Central memory CD8-positive, alpha-beta T cell (primary cell): ENCODE measurements around the gene NUDT4.
"Not testable (repeated sequence)": the region's sequence is repeated elsewhere in the genome, so short reads cannot be mapped to it uniquely, and the experiment has no call there.

Source experiments
- ATAC-seq: fragments of 150-1000 bp; cut with Tn5 transposase; replicated peaks from 2 replicates; pipeline ENCODE4 v1.10.0; 2022; ENCODE audit warnings: mild to moderate bottlenecking, moderate FRiP score, moderate number of reproducible peaks; ENCODE audit not compliant: poor library complexity, severe bottlenecking; ENCODE audit errors: extremely low read depth
- DNase-seq, 2 donors: peaks; one replicate each; pipeline ENCODE4 v3.0.0; 2021; ENCODE audit warnings: low spot score in 2 of 2
- H3K27ac Mint-ChIP-seq: one replicate; pipeline ENCODE4 v1.8.0; 2022; ENCODE audit warnings: low read depth, mild to moderate bottlenecking, moderate library complexity, mixed read lengths
- H3K27me3 Mint-ChIP-seq: one replicate; pipeline ENCODE4 v1.8.0; 2022; ENCODE audit warnings: mixed read lengths
- H3K36me3 Mint-ChIP-seq: one replicate; pipeline ENCODE4 v1.8.0; 2022; ENCODE audit warnings: mild to moderate bottlenecking, moderate library complexity, mixed read lengths; ENCODE audit not compliant: insufficient read depth
- H3K4me1 Mint-ChIP-seq: one replicate; pipeline ENCODE4 v1.8.0; 2022; ENCODE audit warnings: mixed read lengths
- H3K4me3 Mint-ChIP-seq: one replicate; pipeline ENCODE4 v1.8.0; 2022; ENCODE audit warnings: mild to moderate bottlenecking, moderate library complexity, mixed read lengths
- H3K9me3 Mint-ChIP-seq: one replicate; pipeline ENCODE4 v1.8.0; 2022; ENCODE audit warnings: mixed read lengths

NUDT4 gene

DNA sequence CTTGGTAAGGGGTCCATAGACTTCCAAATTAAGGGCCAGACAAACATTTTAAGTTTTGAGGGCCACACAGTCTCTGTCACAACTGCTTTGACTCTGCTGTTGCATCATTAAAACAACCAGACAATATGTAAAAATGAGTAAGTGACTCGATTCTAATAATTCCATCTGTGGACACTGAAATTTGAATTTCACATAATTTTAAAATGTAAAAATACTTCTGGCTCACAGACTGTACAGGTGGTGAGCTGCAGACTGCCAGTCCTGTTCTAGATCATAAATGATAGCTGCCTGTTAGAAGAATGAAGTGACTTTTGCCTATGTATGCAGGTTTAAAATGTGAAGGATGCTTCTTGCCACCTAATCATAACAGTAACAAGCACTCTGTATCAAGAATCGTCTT, 15.7 kb downstream of the NUDT4 start:
- peaks cover 20% of the 10 kb centered on the region for H3K36me3 Mint-ChIP-seq
- no peak for DNase-seq
- no peaks in the 10 kb centered on the region for H3K27me3 Mint-ChIP-seq
- no peak overlapping the region for H3K4me3 Mint-ChIP-seq
- no peak overlapping the region for H3K27ac Mint-ChIP-seq
- H3K9me3 Mint-ChIP-seq: no peaks in the 10 kb centered on the region
- ATAC-seq: no peak
- H3K4me1 Mint-ChIP-seq: peaks cover 13% of the 10 kb centered on the region

DNA sequence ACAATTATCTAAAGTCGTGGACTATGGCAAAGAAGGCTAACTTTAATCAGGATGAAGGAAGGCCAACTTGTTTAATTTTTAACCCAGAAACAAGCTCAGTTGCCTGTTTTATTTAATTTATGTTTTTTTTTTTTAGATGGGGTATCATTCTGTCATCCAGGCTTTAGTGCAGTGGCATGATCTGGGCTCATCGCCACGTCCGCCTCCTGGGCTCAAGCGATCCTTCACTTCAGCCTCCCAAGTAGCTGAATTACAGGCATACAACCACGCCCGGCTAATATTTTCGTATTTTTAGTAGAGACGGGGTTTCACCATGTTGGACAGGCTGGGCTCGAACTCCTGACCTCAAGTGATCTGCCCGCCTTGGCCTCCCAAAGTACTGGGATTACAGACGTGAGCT, 19.7 kb downstream of the NUDT4 start:
- no peak overlapping the region for H3K4me3 Mint-ChIP-seq
- no peaks in the 10 kb centered on the region for H3K4me1 Mint-ChIP-seq
- no peaks in the 10 kb centered on the region for H3K9me3 Mint-ChIP-seq
- ATAC-seq: no peak
- no peak overlapping the region for H3K27ac Mint-ChIP-seq
- DNase-seq: no peak
- peaks cover 24% of the 10 kb centered on the region for H3K36me3 Mint-ChIP-seq
- no peaks in the 10 kb centered on the region for H3K27me3 Mint-ChIP-seq

DNA sequence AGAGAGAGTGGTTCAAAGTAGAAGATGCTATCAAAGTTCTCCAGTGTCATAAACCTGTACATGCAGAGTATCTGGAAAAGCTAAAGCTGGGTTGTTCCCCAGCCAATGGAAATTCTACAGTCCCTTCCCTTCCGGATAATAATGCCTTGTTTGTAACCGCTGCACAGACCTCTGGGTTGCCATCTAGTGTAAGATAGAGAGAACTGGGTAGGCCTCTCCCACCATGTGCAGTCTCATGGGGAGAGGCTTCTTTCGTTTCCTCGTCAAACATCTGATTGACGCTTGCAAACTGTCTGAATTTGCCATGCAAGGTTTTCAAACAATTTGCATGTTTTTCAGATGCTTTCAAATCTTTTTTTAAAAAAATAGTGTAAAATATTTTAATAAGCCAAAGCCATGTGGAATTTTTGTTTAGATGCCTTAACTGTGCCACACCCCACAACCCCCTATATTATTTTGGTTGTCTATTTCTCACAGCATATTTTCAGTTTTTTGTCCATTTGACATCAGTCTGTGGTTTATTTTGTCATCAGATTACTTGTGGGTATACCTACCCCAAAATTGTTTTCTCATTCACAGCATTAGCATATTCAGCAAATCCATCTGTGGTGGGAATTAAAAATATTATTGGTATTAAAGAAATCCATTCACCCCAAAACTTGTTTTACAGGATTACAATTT, 21.6 kb downstream of the NUDT4 start:
- Mint-ChIP-seq H3K36me3 (peaks cover 31% of the 10 kb centered on the region), H3K27ac (peak overlapping the region; percentile 8)
- not testable (repeated sequence) for H3K4me1 Mint-ChIP-seq, H3K9me3 Mint-ChIP-seq, H3K4me3 Mint-ChIP-seq, H3K27me3 Mint-ChIP-seq, DNase-seq
- ATAC-seq: peak; percentile 100

DNA sequence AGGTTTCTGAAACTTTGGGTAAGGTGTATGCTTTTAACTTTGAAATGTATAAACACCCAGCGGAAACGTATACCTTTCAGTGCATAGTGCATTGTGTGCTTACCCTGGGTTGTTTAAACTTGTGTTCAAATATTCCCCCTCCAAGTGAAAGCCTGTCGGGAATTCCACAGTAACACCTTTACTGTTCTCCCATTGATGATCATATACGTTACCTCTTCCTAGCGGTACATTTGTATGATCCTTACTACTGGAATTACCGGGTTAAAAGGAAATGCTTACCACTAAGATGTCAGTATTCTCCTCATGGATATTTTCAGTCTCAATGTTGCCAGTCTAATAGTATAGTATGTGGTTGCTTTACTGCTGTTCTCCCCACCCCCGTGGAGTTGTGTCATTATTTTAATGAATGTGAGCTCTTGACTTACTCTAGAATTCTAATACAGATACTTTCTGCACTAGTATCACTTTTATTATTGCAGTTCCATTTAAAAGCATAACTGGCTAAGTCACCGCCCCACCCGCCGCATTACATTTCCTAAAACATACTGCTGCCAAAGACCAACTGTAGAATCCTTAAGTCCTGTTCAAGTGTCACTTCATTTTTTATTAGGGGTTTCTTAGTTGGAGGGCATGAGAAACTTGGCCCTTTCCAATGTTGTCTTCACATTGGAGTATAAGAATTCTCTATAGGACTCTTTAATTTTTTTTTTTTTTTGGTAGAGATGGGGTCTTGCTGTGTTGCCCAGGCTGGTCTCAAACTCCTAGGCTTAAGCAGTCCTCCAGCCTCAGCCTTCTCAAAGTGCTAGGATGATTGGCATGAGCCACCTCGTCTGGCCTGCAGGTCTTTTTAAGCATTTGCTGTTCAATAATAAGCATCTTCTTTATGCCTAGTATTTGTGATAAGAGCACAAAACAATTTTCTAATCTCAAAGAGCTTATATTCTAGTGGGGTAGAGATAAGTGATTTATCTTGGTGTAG, 24.9 kb downstream of the NUDT4 start:
- Mint-ChIP-seq H3K36me3 (peaks cover 38% of the 10 kb centered on the region), H3K27me3 (no peaks in the 10 kb centered on the region)
- no peak for DNase-seq

DNA sequence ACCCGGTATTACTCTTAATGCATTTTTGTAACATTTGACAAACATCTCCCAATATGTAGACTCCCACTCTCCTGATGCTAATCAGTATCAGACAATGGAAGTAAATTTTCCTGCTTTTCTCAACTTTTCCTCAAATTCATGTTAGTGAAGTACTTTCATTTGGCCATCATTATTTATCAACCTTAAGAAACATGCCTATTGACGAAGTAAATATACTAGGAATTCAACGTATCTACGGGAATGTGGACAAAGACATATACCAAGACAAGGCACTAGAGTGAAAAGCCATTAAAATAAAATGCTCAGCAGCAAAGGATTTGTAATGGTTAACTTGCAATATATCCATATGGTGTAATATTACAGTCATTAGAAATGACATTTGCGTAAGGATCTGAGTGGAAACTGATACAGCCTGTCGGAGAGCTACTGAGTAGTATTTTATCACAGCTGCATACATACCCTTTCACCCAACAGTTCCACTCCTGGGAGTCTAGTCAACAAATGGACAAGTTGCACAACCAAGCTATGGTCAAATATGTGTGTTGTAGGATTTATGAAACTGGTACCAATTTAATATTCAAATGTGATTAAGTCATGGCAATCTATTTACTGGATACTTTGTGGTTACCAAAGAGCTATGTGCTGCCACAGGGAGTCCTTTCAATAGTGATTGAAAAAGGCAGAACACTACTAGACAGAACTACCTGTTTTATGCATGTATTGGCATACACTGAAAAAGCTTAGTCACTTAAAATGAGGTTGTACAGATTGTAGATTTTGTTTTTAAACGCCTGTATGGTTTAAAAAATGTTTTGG, 26.5 kb downstream of the NUDT4 start:
- Mint-ChIP-seq H3K27me3 (no peaks in the 10 kb centered on the region), H3K4me3 (no peak overlapping the region), H3K27ac (no peak overlapping the region), H3K9me3 (no peaks in the 10 kb centered on the region), H3K4me1 (peaks cover 6% of the 10 kb centered on the region), H3K36me3 (peaks cover 40% of the 10 kb centered on the region)
- ATAC-seq (no peak), DNase-seq (no peak)

More for the DNA sequence above, 24.9 kb downstream of the NUDT4 start:
- Mint-ChIP-seq H3K9me3 (no peaks in the 10 kb centered on the region), H3K27ac (peak overlapping the region; percentile 22), H3K4me3 (no peak overlapping the region), H3K4me1 (no peaks in the 10 kb centered on the region)
- no peak for ATAC-seq

GRCh38 chr12:93404961-93405849, 27.5 kb downstream of the NUDT4 start:
- no peaks in the 10 kb centered on the region for H3K27me3 Mint-ChIP-seq
- no peaks in the 10 kb centered on the region for H3K9me3 Mint-ChIP-seq
- H3K4me1 Mint-ChIP-seq: peaks cover 6% of the 10 kb centered on the region
- H3K4me3 Mint-ChIP-seq: no peak overlapping the region
- ATAC-seq (no peak), DNase-seq (no peak)
- H3K36me3 Mint-ChIP-seq: peaks cover 47% of the 10 kb centered on the region
- H3K27ac Mint-ChIP-seq: no peak overlapping the region

- Mint-ChIP-seq H3K27ac (peak overlapping the region; percentile 64), H3K4me3 (no peak overlapping the region), H3K4me1 (peaks cover 13% of the 10 kb centered on the region), H3K36me3 (peaks cover 53% of the 10 kb centered on the region), H3K9me3 (no peaks in the 10 kb centered on the region), H3K27me3 (no peaks in the 10 kb centered on the region)
- DNase-seq: no peak
- ATAC-seq: no peak
These were observed 29.6 kb downstream of the NUDT4 start for GRCh38 chr12:93407054-93407962.

DNA sequence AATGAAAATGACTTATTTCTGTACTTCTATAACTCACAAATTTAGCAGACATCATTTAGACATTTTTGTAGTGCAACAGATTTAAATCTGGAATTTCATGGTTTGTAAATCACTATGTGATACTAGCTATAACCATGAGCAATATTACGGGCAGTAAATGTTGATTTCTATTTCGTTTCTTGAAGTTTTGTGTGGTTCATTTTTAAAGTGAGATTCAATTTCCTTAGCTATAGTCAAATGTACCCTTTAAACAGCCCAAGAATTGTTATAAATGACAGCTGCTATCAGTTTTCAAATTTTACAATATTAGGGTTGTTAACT, 30.2 kb downstream of the NUDT4 start:
- peak overlapping the region; percentile 64 for H3K27ac Mint-ChIP-seq
- no peak for DNase-seq
- no peak for ATAC-seq
- H3K9me3 Mint-ChIP-seq: no peaks in the 10 kb centered on the region
- peaks cover 49% of the 10 kb centered on the region for H3K36me3 Mint-ChIP-seq
- H3K27me3 Mint-ChIP-seq: no peaks in the 10 kb centered on the region
- H3K4me1 Mint-ChIP-seq: peaks cover 19% of the 10 kb centered on the region
- no peak overlapping the region for H3K4me3 Mint-ChIP-seq

DNA sequence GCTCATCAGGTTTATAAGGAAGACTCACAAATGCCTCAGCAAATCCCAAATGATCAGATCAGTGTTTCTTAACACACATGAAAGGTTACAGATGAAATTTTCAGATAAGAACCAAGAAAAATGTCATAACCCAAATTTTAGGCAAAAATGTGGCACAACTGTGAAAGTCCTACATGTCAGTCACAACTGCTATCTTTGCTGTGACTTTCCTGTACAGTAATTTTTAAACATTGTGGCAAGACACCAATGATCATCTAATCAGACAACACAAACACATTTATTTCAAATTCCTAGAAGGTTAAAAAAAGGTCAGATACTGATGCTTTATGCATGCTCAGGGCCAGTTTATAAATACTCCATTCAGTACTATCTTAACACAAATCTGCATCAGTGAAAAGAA, 31.1 kb downstream of the NUDT4 start:
- Mint-ChIP-seq H3K4me3 (no peak overlapping the region), H3K36me3 (peaks cover 51% of the 10 kb centered on the region), H3K9me3 (no peaks in the 10 kb centered on the region), H3K27me3 (no peaks in the 10 kb centered on the region), H3K4me1 (peaks cover 28% of the 10 kb centered on the region), H3K27ac (peak overlapping the region; percentile 64)
- no peak for DNase-seq
- no peak for ATAC-seq

- H3K9me3 Mint-ChIP-seq, H3K4me3 Mint-ChIP-seq, ATAC-seq, DNase-seq, H3K27me3 Mint-ChIP-seq, H3K27ac Mint-ChIP-seq: not testable (repeated sequence)
- peaks cover 46% of the 10 kb centered on the region for H3K36me3 Mint-ChIP-seq
- H3K4me1 Mint-ChIP-seq: peaks cover 32% of the 10 kb centered on the region
These were observed 31.8 kb downstream of the NUDT4 start for GRCh38 chr12:93409343-93410187.
